ENCODE results near the gene IMPG2.

GRCh38 chr3:101252945-101253344 lies 67.4 kb downstream of the IMPG2 start:
- no peak for TF ChIP-seq GATA2 (IDR thresholded peaks at IDR 0.05; ENCODE audit: low read depth, low read length)
- TF ChIP-seq GATA3 (IDR thresholded peaks at IDR 0.05; ENCODE audit: low read depth, low read length), result no peak

Measured in SH-SY5Y (cell line).